GM21717 (cell line): ENCODE measurements around the gene VPS37C.

Experiments used
- ATAC-seq: cut with Tn5 transposase; IDR thresholded peaks from one replicate; pipeline ENCODE4 v1.9.1; 2021; ENCODE audit warnings: mild to moderate bottlenecking, moderate library complexity; ENCODE audit not compliant: unreplicated experiment

VPS37C gene

DNA sequence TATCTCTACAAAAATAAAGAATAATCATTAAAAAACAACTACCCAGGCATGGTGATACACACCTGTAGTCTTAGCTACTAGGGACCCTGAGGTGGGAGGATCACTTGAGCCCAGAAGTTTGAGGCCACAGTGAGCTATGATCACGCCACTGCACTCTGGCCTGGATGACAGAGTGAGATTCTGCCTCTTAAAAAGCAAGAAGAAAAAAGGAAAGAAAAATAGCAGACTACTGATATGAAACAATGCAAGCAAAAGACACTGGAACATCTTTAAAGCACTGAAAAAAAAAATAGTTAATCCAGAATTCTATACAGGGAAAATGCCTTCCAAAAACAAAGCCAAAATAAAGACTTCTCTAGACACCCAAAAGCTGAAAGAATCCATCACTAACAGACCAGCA lies 5.9 kb downstream of the VPS37C start:
- ATAC-seq: no peak

DNA sequence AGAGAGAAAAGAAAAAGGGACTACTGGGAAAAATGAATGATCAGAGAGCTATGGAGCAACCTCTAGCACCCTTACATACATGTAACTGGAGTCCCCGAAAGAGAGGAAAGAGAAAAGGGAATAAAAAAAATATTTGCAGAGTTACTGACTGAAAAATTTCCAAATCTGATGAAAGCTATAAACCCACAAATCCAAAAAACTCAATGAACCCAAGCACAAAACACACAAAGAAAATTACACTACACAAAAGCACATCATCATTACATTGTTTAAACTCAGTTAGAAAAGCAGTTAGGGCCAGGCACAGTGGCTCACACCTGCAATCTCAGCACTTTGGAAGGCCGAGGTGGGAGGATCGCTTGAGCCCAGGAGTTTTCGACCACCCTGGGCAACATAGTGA lies 6.7 kb downstream of the VPS37C start:
- ATAC-seq: no peak

DNA sequence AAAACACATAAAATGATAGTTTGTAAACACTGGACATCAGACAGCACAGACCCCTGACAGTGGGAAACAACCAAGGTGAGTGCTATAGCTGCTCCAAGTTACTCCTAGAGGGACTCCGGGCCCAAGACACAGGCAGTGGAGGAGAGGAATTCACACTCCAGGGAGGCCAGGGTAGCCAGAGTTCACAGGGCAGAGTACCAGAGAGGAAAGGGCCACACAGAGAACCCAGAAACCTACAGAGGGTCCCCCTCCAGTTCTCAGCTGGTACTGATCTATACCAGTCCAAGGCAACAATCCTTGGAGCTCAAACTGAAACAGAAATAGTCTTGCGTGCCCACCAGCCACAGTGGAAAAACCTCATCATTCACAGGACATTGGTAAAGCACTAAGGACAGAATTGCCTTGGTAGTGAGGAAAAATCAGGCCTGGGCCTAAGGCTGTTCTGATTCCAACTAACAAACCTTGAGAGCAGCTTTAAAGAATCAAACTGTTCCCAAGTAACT lies 7.6 kb downstream of the VPS37C start:
- no peak for ATAC-seq

DNA sequence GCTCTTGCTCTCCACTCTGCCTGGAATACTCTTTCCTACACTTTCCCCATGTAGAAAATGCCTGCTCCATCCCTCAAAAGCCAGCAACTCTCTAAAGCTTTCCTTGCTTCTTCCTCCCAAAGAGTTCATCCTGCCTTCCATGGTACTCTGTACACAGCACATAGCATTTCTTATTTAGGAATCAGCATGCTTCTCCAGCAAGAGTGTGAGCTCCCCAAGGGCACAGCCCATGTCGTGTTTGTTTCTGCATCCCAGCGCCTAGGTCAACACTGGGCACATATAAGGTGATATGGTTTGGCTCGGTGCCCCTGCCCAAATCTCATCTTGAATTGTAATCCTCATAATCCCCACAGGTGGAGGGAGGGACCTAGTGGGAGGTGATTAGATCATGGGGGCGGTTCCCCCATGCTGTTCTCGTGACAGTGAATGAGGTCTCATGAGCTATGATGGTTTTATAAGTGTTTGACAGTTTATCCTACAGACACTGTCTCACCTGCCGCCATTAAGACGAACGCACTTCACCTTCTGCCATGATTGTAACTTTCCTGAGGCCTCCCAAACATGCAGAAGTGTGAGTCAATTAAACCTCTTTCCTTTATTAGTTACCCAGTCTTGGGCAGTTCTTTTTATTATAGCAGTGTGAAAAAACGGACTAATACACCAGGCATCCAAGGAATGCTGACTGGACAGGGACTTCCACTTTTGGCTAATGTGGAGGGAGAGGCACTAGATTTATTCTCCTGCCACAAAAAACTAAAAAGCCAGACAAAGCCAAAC lies 8.2 kb downstream of the VPS37C start:
- ATAC-seq: no peak

DNA sequence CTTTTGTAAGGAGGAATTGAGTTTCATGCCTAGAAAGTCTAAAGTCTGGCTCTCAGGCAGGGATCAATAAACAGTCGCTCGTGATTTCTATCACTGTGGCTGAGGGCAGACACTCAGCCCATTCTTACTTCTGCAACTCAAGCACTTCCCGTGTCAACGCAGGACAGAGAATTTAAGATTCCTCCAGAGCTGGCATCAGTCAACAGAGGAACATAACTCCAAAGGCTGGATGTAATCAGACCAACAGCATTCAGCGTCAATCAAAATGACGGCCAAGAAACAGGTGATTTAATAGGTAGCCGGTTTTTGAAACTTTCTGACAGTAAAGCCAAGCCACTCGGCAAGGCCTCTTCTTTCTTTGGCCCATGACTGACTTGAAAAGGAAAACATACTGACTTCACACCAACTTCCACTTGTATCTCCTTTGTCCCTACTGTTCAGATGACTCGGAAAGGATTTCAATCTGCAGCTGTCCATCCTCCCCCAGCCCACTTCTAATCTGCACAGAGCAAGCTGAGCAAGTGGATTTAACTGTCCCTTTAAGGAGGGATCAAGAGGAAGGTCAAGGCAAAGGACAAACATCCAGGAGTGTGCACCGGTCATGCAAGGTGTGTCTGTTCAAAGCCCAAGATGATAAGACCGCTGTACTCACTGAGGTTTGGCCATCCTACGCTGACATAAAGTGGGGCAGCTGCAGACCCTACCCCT lies 9.5 kb downstream of the VPS37C start:
- no peak for ATAC-seq

DNA sequence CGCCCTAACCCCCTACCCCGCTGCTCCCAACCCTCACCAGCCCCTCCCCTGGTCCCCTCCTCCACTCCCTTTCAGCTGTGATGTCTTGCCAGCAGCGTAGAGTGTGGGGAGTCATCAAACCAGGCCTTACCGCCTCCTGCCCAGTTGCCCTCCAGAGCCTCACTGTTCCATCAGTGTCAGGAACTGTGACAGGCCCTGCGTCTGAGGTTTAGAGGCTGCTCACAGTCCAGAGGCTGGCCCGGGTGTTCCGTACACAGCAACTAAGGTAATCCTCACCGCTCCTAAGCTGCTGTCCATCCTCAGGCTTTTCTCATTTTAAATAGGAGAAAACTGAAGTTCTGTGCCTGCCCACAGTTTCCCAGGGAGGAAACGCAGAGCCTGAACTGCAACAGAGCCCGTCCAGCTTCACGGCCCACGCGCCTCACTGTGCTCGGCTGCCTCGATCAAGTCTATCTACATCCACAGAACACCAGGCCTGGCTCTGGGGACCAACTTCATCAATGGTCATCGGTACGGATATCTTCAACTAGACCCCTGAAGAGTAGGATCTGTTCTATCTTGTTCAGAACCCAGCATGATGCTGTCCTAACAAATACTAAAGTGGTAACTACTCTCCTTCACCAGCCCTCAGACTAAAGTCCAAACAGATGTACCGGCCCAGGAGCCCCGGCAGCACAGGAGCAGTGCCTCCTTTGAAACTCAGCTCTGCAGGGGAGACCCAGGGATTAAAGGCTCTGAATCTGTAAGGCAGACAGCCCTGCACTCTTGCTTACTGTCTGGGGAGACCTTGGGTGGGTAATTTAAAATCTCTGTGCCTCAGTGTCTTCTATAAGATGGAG lies 10.3 kb downstream of the VPS37C start:
- ATAC-seq: no peak

DNA sequence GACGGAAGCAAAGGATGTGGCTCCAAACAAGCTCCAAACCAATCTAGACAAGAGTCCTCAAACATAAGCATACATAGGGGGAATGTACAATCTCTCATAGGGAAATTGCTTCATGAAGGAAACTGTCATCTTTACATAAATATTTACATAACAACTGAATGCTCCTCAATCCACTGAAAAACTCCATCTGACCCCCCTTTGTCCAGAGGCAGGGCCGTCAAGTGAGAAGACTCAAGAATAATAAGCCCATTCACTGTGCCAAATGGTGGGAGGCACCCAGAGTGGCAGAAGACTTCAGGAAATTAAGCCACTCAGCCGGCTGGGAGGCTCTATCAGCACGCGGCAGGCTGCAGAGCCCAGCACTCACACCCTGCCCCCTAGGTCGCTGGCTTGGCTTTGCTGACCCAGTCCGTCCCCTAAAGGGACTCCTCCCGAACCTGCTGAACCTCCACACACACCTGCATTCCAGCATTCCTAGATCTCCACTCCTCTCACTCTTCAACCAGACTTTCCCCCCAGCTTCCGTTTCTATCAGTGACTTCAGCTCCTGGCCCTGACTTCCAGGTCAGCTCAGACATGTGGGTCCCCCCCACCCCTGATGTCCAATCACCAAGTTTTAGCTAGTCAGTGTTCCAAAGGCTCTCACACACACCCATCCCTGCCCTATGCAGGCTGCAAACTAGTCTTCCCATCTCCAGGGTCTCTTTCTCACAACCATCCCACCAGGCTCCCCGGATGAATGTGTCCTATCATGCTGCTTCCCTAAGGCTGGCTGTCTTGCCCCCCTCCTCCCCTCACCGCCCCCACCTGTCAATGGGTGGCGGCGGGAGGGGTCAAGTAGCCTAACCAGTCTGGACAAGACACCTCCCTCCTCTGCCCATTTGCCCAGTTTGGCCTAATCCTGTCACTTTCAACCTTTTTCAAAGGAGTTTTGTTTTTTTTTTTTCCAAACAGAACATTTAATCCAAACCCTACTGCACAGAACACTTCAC lies 11.3 kb downstream of the VPS37C start:
- no peak for ATAC-seq

DNA sequence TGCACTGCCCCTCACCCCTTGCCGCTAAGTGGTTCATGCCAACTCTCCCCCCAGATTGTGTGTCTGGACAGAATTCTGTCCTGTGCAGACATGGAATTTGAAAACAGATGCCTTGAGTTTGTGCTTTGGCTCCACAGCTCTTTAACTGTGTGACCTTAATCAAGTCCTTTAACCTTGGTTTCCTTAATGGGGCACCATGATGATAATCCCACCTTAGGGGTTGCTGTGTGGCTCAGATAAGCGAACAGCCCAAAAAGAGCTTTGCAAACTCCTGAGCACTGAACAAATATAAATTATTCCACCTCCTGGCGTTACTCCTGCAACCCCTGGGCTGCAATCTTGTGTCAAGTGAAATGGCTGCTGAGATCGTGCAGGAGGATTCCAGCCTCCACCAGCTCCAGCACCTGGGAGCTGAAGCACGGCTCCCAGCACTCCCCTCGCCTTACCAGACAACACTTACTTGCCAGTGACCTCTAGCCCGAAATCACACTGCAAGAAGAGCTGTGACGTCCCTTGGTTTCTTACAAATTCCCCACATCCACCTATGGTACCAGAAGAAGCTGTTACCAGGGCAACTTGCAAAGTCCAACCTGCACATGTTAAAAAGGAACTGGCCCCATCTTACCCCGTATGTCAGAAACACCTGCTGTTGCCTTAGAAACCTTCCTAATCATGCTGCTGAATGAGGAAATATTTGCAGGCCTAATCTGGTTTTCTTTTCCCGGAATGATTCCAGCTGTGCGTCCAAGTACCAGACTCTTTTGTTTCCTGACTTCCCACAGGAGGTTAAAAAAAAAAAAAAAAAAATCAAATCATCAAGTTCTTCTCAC lies 13.2 kb downstream of the VPS37C start:
- no peak for ATAC-seq

DNA sequence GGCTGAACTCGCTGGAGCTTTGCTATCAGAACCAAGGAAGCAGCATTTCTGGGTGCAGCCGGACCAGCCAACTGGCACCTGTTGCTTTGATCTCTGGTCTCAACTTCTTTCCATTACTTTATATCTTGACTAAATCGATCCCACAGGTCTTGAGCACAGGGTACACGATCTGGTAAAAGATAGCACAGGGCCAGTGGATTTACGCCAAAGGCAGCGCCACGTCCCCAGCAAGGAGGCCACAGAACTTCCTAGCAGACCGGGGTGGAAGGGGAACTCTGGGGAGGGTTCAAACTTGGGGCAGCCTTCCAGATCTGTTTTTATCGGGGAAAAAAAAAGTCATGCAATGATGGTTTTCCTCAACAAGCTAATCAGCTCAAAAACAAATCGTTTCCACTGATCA lies 14.0 kb downstream of the VPS37C start:
- no peak for ATAC-seq

DNA sequence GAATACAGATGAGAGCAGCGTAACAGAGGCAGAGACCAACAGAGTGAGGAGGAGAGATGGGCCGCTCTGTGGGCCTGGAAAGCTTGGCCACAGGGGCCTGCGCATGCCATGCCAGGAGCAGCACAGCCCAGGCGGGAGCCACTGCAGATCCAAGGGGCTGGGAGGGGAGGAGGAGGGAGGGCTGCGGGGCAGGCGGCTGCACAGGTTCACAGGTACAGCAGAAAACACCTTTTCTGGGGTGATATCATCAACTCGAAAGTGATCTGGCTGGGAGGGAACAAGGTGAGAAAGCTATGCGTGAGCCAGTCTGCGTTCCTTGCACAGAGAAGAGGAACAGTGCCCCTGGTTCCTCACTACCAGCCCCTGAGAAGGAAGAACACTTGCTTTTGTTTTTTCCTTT lies 14.8 kb downstream of the VPS37C start:
- ATAC-seq: no peak

DNA sequence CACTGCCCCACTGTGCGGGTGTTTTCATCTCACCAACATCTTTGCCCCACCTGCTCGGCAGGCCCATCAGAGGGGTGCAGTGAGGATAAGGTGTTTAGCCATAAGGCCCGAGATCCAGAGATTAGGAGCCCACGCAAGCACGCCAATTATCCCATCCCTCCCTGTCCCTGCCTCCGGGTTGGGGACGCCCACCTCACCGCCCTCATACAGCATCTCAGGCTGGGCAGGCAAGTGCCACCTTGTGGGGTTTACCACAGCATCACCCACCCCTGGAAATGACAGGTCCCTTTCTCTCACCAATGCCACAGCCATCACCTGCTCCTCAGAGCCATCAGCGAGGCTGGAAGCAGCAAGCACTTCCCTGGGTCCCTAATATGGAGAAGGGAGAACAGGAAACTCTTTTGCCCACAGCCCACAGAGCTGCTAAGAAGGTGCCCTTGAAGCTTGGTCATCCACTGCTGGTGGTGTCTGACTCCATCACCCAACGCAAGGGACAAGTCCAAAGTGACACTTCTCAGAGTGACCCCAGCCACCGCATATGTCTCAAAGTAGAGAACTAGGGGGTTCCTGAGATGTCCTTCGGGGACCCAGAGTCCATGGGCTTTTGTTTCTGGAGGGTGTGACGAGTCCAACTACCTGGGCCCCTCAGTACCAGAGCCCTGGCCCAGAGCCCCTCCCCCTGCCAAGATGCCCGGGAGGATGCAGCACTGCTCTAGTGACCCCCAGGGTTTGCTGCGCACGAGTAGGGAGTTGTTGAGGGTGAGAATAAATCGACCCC lies 15.8 kb downstream of the VPS37C start:
- ATAC-seq: no peak

DNA sequence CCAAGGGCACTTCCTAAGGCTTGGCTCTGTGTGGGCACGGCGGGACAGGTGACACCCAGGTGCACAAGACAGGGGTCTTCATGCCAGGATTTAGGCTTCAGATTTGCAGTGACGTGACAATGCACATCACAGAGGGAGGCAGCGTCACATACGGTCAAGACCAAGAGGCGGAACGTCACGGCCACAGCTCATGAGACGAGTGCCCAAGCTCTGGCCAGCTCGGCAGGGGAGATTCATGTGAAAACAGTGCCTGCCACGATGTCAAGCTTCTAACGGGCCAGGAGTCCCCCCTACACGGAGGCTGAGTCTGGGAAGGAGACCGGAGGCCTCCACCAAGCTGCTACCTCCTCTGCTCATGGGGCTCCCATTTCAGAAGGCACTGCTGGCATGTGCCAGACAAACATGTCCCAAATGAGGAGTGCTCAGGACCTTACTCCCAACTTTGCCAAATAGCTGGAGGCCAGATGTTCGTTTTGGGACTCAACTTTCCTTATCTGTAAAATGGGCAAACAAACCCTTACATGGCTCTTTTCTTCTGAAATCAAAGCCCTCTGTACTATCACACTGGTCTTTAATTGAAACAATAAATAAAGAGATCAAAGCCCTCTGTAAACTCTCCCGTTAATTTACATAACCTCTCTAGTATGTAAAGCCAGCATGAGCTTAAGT lies 16.6 kb downstream of the VPS37C start:
- ATAC-seq: no peak

DNA sequence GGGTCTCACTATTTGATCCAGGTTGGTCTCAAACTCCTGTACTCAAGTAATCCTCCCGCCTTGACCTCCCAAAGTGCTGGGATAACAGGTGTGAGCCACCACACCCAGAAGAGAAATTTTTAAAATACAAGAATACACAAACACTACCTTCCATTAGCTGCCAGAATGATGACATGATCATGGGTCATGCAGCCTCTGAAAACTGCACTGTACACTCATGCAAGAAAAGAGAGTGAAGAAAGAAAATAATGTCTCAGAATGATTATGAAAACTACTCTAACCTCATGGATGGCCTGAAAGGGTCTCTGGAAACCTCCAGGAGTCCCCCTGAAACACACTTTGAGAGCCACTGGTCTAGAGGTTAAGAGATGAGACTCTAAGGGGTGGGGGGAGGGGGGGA lies 18.8 kb downstream of the VPS37C start:
- no peak for ATAC-seq

DNA sequence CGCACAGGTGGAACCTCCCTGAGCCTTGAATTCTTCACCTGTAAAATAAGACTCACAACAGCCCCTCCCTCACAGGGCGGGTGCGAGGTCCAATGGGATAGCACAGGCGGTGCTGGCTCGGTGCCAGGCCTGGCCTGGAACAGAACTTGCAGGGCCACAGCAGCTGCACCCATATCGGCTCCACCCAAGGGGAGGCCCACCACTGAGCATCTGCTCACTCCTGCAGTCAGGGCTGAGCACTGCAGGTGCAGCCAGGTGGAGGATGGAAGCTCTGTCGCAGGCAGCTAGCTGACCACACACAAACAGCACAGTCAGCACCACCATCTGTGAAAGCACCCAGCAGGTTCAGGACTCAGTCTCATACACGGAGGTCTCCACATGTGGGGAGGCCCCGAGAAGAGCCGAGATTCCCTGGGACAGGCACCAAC lies 19.6 kb downstream of the VPS37C start:
- ATAC-seq: no peak

DNA sequence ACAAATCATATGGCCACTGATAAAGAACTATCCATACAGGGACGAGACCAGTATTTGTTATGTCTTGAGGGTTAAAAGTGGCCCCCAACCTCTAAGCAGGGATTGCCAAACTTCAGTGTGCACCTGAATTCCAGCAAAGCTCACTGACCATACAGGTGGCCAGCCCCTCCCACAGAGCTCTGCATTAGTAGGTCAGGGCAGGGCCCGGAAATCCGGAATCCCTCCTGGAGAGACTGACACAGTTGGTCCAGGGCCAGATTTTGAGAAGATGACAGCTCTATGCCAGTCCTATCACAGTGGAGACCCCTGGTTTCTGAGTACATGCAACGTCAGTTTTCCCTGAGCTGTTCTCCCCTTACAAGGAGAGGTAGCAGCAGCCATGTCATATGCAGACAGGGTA lies 20.8 kb downstream of the VPS37C start:
- ATAC-seq: no peak

DNA sequence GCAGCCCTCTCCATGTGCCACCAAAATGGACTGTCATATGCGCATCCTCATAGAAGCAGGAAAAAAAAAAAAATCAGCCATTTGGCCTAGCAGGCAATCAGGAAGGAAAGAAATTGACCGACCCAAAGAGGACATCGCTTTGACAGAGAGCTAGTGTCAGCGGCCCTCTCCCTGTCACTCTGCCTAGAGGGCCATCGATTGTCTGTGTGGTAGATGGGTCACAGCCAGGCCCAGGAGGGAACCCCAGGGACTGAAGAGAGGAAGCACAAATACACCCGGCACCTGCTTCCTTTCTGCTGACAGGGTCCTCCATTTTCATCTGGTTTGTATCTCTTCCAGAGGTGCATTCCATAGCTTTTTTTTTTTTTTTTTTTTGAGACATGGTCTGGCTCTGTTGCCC lies 21.8 kb downstream of the VPS37C start:
- no peak for ATAC-seq

DNA sequence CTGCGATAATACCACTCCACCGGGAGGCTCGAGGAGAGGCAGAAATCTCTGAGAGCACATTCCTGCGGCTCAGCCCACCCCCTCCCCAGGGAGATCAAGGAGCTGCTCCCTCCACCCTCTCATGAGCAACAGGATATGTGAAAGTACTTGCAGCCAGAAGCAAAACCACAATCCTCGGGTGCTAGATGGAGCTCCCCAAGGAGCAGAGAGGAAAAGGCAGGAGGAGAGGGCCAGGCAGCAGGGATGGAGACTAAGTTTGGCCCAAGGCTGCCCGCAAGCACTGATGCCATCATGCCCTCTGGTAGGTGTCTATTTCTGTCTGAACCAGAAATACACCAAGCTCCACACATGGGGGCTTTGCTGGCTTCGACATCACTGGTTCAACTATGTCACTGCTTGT lies 22.3 kb downstream of the VPS37C start:
- ATAC-seq: no peak

DNA sequence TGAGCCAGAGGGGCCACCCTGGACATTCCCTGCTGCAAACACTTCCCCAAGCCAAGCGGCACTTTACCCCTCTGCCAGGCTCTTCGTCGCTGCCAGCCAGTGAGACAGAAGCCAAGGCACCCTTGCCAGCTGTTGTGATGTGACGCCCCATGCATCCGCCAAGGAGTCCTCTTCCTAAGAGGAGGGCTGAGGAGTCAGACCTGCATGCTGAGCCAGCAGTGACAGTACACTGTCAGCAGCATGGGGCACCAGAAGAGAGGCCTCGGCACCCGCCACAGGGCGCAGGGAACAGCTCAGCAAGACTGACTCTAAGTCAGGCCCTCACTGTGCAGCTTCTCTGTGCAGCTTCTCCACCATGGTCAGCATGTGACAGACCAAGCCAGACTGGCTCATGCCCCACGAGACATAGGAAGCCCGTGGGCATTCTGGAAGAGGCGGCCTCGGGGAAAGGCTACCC lies 26.4 kb downstream of the VPS37C start:
- ATAC-seq: no peak
